Activated CD8-positive, alpha-beta memory T cell treated with anti-CD3 and anti-CD28 coated beads for 4 hours (primary cell): ENCODE measurements around the gene CCN6.

Source experiments
- DNase-seq, 2 donors: peaks; one replicate each; pipeline ENCODE4 v3.0.0-alpha.2; 2020; ENCODE audit warnings: low read depth in 2 of 2

Gene CCN6

DNA sequence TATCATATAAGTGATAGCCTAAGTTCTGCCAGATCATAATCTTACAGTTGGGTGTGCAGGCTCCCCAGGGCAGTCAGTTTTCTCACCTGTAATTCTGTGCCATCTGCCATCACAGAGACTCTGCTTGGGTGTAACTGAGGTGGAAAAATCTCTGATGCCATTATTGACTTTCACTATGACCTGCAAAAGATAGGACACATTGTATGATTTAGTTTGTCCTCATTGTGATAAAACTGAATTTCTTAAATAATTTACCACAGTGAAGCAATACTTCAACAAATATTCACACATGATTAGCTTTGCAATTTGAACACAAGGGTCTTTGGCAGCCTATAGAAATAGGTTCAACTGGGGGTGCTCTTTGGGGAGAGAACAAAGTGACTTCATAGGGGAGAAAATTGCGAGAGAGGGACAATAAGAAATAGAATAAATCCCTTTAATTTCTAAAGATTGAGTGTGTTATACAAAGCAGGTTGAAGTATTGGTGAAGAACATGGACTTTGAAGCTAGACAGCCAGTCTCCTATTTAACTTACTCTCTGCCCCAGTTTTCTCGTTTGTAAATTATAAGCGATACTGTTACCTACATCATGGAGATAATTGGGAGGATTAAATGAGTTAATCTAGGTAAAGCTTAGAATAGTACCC is 60.8 kb downstream of the CCN6 start:
- no peak for DNase-seq

DNA sequence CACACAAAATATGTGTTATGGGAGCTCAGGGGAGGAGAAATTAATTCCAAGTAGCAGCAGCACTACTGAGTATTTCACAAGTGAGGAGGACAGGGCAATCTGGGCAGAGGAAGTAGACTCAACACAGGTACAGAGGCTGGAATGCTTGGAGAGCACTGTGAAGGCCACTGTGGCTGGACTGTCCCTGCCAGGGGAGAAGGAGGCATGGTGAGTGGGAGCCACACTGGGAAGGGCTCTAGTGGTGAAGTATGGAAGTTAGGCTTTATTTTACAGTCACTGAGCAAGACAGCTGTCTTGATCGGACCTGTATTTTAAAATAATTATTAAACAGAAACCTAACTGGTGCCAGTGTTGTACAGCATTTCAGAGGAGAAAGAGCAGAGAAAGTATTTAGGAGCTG is 62.3 kb downstream of the CCN6 start:
- DNase-seq, result no peak

DNA sequence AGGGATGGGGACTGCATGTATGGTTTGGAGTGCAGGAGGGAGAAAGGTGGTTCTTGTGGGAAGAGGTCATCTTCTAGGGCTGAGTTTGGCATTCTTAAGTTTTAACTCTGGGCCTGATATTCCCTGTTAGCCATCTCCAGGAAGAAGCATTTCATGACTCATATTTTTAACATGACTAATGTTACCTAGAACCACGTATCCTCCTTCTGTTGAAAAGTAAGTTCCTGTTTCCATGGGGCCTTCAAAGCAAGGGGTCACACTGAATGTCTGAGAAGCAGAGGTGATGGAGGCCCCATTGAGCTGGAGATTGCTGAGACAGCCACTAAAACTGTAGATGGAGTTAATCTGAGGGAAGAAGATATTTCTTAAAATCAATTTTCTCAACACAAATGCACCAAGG is 63.6 kb downstream of the CCN6 start:
- no peak for DNase-seq

DNA sequence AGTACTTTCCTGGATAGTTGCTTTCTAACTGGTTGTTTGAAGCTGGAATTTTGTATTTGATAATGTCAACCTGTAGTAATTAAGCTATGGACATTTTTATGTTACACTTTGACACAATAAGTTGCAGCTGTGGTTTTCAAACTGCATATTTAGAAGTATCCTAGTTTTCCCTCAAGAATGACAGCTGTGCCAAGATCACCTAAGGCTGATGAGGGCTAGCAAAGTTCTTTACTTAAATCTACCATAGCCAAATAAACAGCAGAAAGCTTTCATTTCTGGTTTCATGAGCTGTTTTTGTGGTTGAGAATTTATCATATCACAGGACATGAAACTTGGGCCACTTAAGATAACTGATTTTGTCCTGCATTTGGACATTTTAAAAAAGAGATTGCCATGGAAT is 64.1 kb downstream of the CCN6 start:
- no peak for DNase-seq
